Measurements from ENCODE around the gene HLCS. TPM values are rescaled to one million over a fixed set of nuclear protein-coding genes. Genes with fewer than 3 reads are reported as not detected.

The HLCS gene
- total RNA-seq, 2 donors from 2014 or later = 17.5 to 29.3 TPM

DNA sequence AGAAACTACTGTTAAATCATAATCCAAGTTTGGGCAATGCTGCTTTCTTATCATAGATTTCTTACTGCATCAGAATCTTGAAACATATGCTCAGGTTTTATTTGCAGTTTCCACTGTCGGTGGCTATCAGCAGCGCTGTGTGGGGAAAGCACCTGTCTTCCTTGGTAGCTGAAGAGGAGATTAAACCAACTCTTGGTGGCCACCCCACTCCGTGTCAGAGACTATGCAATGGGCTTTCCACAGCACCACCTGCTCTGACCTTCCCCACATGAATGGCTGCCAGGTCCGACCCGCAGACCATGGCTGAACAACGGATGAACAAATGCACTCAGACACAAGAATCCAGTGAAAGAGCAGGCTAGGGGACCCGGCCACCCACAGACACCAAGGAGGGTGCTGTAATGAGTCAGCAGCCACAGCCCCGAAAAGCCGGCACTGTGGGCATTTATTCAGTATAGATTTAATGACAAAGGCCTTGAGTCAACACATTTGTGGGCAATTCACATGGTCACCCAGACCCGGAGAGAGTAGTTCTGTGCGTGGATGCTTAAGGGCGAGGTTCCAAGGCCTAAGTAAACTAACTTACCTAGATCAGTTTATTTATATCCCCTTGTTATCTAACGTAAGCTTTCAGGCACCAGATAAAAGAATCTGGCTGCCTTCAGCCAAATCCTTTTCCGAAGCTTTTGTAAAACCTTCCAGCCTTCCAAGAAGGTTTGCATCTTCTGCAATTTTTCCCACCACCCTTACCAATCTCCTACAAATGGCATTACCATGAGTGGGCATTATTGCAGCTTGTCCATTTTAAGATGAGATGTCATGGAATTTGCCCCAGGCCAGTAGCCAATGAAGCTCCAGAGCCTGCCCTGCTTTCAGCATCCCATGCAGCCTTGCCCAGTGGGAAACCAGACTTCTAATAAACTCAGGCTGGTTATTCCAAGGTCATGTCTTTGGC, 82.7 kb downstream of the HLCS start:
- Histone ChIP-seq H3K4me3 (no peak overlapping the region), H3K36me3 (no peaks in the 10 kb centered on the region), H3K4me1 (ENCODE audit: control insufficient read depth in 1 of 2, low read depth in 2 of 2) (peaks cover 0 to 7% of the 10 kb centered on the region in 2 donors), H3K27me3 (replicated peaks; ENCODE audit: insufficient read depth) (no peaks in the 10 kb centered on the region), H3K9me3 (no peaks in the 10 kb centered on the region), H3K27ac (no peak overlapping the region)
- DNase-seq (ENCODE audit: low spot score) (no peak), ATAC-seq (ENCODE audit: insufficient number of reproducible peaks, low FRiP score, low read depth) (no peak)
- TF ChIP-seq, protein P1, sequence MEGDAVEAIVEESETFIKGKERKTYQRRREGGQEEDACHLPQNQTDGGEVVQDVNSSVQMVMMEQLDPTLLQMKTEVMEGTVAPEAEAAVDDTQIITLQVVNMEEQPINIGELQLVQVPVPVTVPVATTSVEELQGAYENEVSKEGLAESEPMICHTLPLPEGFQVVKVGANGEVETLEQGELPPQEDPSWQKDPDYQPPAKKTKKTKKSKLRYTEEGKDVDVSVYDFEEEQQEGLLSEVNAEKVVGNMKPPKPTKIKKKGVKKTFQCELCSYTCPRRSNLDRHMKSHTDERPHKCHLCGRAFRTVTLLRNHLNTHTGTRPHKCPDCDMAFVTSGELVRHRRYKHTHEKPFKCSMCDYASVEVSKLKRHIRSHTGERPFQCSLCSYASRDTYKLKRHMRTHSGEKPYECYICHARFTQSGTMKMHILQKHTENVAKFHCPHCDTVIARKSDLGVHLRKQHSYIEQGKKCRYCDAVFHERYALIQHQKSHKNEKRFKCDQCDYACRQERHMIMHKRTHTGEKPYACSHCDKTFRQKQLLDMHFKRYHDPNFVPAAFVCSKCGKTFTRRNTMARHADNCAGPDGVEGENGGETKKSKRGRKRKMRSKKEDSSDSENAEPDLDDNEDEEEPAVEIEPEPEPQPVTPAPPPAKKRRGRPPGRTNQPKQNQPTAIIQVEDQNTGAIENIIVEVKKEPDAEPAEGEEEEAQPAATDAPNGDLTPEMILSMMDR (IDR thresholded peaks at IDR 0.05) = no peak

DNA sequence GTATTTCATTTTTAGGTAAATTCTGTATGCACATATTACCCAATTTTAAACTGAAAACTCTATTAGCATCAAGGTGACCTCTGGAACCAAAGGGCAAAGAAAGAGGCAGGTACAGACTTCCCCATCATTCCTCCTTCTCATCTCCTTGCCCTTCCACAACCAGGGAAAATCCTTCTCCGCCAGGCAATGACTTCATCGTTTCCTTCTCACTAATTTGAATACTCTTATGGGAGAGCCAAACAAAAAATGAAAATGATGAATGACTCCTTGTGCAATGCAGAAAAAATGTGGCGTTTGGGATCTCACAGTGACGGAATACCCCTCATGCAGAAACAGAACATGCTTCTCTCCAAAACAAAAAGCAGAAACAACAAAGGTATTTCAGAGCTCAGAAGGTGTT, 83.7 kb downstream of the HLCS start:
- Histone ChIP-seq H3K9me3 (no peaks in the 10 kb centered on the region), H3K36me3 (no peaks in the 10 kb centered on the region), H3K4me3 (no peak overlapping the region), H3K4me1 (ENCODE audit: control insufficient read depth in 1 of 2, low read depth in 2 of 2) (peaks cover 0 to 7% of the 10 kb centered on the region in 2 donors), H3K27ac (no peak overlapping the region), H3K27me3 (replicated peaks; ENCODE audit: insufficient read depth) (no peaks in the 10 kb centered on the region)
- ATAC-seq (ENCODE audit: insufficient number of reproducible peaks, low FRiP score, low read depth) = no peak
- TF ChIP-seq, protein P1 (IDR thresholded peaks at IDR 0.05) = no peak
- no peak for DNase-seq (ENCODE audit: low spot score)

DNA sequence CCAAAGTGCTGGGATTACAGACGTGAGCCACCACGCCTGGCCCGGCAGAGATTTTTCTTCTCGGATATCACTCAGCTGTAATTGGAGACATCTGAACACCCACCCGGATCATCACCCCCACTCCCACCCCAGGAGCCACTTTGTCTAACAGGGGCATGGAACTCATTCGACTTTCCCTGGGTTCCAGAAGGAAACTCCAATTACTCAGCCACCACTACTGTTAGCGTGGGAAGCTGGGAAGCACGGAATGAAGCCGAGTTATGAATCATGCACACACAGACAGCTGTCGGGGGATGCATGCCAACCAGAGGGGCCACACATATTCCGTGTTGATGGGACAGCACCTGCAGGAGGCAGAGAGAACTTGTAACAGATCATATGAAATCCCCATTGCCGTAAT, 85.2 kb downstream of the HLCS start:
- ATAC-seq (ENCODE audit: insufficient number of reproducible peaks, low FRiP score, low read depth) (no peak), DNase-seq (ENCODE audit: low spot score) (no peak)
- Histone ChIP-seq H3K27ac (no peak overlapping the region), H3K36me3 (no peaks in the 10 kb centered on the region), H3K9me3 (no peaks in the 10 kb centered on the region), H3K4me1 (ENCODE audit: control insufficient read depth in 1 of 2, low read depth in 2 of 2) (peaks cover 0 to 7% of the 10 kb centered on the region in 2 donors), H3K27me3 (replicated peaks; ENCODE audit: insufficient read depth) (no peaks in the 10 kb centered on the region), H3K4me3 (no peak overlapping the region)
- TF ChIP-seq, protein P1 (IDR thresholded peaks at IDR 0.05) = no peak

DNA sequence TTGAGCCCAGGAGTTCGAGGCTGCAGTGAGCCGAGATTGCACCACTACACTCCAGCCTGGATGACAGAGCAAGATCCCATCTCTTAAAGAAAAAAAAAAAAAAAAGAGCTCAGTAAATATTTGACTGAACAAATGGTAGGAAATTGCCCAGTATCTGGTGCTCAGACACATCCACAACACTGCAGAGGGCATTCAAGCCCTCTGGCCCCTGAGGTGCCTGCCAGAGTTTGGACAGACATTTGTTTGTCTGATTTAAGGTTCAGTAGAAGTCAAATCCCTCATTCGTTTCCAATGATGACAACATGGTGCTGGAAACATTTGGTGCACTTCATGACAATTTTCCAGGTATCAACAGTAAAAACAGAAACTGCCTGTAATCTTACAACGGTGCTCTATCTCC, 86.6 kb downstream of the HLCS start:
- no peak overlapping the region for H3K27ac ChIP-seq
- DNase-seq (ENCODE audit: low spot score) (no peak), ATAC-seq (ENCODE audit: insufficient number of reproducible peaks, low FRiP score, low read depth) (no peak)
- TF ChIP-seq, protein P1 (IDR thresholded peaks at IDR 0.05) = no peak
- H3K27me3 ChIP-seq (replicated peaks; ENCODE audit: insufficient read depth) = no peaks in the 10 kb centered on the region
- peaks cover 0 to 7% of the 10 kb centered on the region in 2 donors for H3K4me1 ChIP-seq (ENCODE audit: control insufficient read depth in 1 of 2, low read depth in 2 of 2)
- no peaks in the 10 kb centered on the region for H3K9me3 ChIP-seq
- no peaks in the 10 kb centered on the region for H3K36me3 ChIP-seq
- no peak overlapping the region for H3K4me3 ChIP-seq

DNA sequence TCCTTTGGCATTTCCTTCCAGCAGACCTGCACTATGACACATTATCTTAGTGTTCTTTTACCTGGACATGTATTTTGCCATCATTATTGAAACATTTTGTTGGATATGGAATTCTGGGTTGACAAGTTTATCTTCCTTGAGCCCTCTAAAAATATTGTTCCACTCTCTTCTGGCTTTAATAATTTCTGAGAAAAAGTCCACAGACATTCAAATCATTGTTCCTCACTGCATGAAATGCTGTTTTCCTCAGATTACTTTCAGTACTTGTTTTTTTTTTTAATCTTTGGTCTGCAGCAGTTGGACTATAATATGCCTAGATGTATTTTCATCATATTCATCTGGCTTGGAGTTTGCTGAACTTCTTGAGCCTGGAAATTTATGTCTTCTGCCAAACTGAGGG, 88.7 kb downstream of the HLCS start:
- no peak overlapping the region for H3K4me3 ChIP-seq
- no peak for DNase-seq (ENCODE audit: low spot score)
- H3K9me3 ChIP-seq = no peaks in the 10 kb centered on the region
- TF ChIP-seq, protein P1 (IDR thresholded peaks at IDR 0.05) = no peak
- no peaks in the 10 kb centered on the region for H3K4me1 ChIP-seq (ENCODE audit: control insufficient read depth in 1 of 2, low read depth in 2 of 2)
- no peaks in the 10 kb centered on the region for H3K27me3 ChIP-seq (replicated peaks; ENCODE audit: insufficient read depth)
- no peaks in the 10 kb centered on the region for H3K36me3 ChIP-seq
- no peak for ATAC-seq (ENCODE audit: insufficient number of reproducible peaks, low FRiP score, low read depth)
- no peak overlapping the region for H3K27ac ChIP-seq

All from thoracic aorta (tissue), 2 donors.